ENCODE measurements around the gene GBF1.

DNA sequence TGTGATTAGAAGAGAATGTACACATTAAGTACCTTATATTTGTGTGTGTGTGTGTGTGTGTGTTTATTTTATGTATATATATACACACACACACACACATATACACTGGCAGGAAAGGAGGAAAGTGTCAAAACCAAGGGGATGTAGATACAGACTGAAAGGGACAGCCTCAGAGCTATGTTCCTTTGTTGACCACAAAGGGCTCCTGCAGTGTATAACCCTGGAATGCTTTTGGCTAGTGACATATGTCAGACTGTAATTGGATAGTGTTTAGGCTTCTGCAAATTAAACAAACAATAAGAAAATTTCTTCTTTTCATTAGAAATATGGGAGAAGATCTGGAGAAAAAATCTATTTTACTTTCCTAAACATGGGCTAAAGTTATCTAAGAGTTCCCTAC, 15.9 kb downstream of the GBF1 start:
- TF ChIP-seq SUPT20H (IDR thresholded peaks at IDR 0.05; ENCODE audit: borderline replicate concordance, control insufficient read depth, low read depth, low read length) (no peak), POLR2A (IDR thresholded peaks at IDR 0.05; ENCODE audit: low read depth, low read length) (no peak), MTA3 (IDR thresholded peaks at IDR 0.05; ENCODE audit: borderline replicate concordance, low read length) (no peak), FOXK2 (IDR thresholded peaks at IDR 0.05) (no peak), ZBED1 (IDR thresholded peaks at IDR 0.05; ENCODE audit: borderline replicate concordance) (no peak), CBFB (IDR thresholded peaks at IDR 0.05; ENCODE audit: low read depth) (no peak), ZZZ3 (IDR thresholded peaks at IDR 0.05; ENCODE audit: control insufficient read depth, insufficient read length, low read depth) (no peak), YY1 (IDR thresholded peaks at IDR 0.05; ENCODE audit: low read depth, low read length) (no peak), KDM1A (IDR thresholded peaks at IDR 0.05; ENCODE audit: borderline replicate concordance) (no peak), CBX3 (IDR thresholded peaks at IDR 0.05; ENCODE audit: borderline replicate concordance, low read depth) (no peak), DPF2 (IDR thresholded peaks at IDR 0.05) (no peak), NFYB (IDR thresholded peaks at IDR 0.05; ENCODE audit: insufficient read depth, low read depth, low read length) (no peak)
- TF ChIP-seq, protein P1, sequence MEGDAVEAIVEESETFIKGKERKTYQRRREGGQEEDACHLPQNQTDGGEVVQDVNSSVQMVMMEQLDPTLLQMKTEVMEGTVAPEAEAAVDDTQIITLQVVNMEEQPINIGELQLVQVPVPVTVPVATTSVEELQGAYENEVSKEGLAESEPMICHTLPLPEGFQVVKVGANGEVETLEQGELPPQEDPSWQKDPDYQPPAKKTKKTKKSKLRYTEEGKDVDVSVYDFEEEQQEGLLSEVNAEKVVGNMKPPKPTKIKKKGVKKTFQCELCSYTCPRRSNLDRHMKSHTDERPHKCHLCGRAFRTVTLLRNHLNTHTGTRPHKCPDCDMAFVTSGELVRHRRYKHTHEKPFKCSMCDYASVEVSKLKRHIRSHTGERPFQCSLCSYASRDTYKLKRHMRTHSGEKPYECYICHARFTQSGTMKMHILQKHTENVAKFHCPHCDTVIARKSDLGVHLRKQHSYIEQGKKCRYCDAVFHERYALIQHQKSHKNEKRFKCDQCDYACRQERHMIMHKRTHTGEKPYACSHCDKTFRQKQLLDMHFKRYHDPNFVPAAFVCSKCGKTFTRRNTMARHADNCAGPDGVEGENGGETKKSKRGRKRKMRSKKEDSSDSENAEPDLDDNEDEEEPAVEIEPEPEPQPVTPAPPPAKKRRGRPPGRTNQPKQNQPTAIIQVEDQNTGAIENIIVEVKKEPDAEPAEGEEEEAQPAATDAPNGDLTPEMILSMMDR (IDR thresholded peaks at IDR 0.05 in 2 of 3, conservative IDR thresholded peaks at IDR 0.05 in 1 of 3; ENCODE audit: control insufficient read depth in 2 of 3, extremely low read depth in 1 of 3, insufficient read depth in 1 of 3, low read depth in 3 of 3, low read length in 3 of 3) = no peak
- TF ChIP-seq, protein P2, sequence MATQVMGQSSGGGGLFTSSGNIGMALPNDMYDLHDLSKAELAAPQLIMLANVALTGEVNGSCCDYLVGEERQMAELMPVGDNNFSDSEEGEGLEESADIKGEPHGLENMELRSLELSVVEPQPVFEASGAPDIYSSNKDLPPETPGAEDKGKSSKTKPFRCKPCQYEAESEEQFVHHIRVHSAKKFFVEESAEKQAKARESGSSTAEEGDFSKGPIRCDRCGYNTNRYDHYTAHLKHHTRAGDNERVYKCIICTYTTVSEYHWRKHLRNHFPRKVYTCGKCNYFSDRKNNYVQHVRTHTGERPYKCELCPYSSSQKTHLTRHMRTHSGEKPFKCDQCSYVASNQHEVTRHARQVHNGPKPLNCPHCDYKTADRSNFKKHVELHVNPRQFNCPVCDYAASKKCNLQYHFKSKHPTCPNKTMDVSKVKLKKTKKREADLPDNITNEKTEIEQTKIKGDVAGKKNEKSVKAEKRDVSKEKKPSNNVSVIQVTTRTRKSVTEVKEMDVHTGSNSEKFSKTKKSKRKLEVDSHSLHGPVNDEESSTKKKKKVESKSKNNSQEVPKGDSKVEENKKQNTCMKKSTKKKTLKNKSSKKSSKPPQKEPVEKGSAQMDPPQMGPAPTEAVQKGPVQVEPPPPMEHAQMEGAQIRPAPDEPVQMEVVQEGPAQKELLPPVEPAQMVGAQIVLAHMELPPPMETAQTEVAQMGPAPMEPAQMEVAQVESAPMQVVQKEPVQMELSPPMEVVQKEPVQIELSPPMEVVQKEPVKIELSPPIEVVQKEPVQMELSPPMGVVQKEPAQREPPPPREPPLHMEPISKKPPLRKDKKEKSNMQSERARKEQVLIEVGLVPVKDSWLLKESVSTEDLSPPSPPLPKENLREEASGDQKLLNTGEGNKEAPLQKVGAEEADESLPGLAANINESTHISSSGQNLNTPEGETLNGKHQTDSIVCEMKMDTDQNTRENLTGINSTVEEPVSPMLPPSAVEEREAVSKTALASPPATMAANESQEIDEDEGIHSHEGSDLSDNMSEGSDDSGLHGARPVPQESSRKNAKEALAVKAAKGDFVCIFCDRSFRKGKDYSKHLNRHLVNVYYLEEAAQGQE (IDR thresholded peaks at IDR 0.05; ENCODE audit: low read depth, low read length) = no peak

Measured in GM12878 (cell line).